GM21423 (cell line): ENCODE measurements around the gene SLC37A3.
"Not testable (repeated sequence)": the region's sequence is repeated elsewhere in the genome, so short reads cannot be mapped to it uniquely, and the experiment has no call there.

Source experiments
- ATAC-seq: cut with Tn5 transposase; IDR thresholded peaks from one replicate; pipeline ENCODE4 v1.9.1; 2021; ENCODE audit warnings: mild to moderate bottlenecking, moderate library complexity; ENCODE audit not compliant: unreplicated experiment

Gene SLC37A3

GRCh38 chr7:140349144-140349771 lies 49.1 kb downstream of the SLC37A3 start:
- no peak for ATAC-seq

- ATAC-seq, result no peak
Observed at GRCh38 chr7:140348161-140348849, 50.0 kb downstream of the SLC37A3 start.

- no peak for ATAC-seq
Observed at GRCh38 chr7:140347218-140347617, 51.1 kb downstream of the SLC37A3 start.

- ATAC-seq, result no peak
Observed at GRCh38 chr7:140345426-140345825, 52.9 kb downstream of the SLC37A3 start.

- ATAC-seq, result no peak
Observed at GRCh38 chr7:140342727-140343514, 55.4 kb downstream of the SLC37A3 start.

GRCh38 chr7:140338959-140339358 lies 59.4 kb downstream of the SLC37A3 start:
- ATAC-seq, result not testable (repeated sequence)

GRCh38 chr7:140334341-140335057 lies 63.8 kb downstream of the SLC37A3 start:
- ATAC-seq, result no peak

- no peak for ATAC-seq
Observed at GRCh38 chr7:140333686-140334085, 64.6 kb downstream of the SLC37A3 start.

- no peak for ATAC-seq
Observed at GRCh38 chr7:140333223-140333622, 65.1 kb downstream of the SLC37A3 start.

- ATAC-seq, result no peak
Observed at GRCh38 chr7:140330595-140330994, 67.7 kb downstream of the SLC37A3 start.

- ATAC-seq, result no peak
Observed at GRCh38 chr7:140330128-140330527, 68.2 kb downstream of the SLC37A3 start.

GRCh38 chr7:140327261-140327661 lies 71.1 kb downstream of the SLC37A3 start:
- no peak for ATAC-seq

GRCh38 chr7:140326116-140326928 lies 72.0 kb downstream of the SLC37A3 start:
- ATAC-seq, result no peak

GRCh38 chr7:140325600-140325999 lies 72.7 kb downstream of the SLC37A3 start:
- no peak for ATAC-seq

- ATAC-seq, result no peak
Observed at GRCh38 chr7:140324714-140325113, 73.6 kb downstream of the SLC37A3 start.

GRCh38 chr7:140322759-140323158 lies 75.6 kb downstream of the SLC37A3 start:
- ATAC-seq, result no peak

GRCh38 chr7:140320078-140320477 lies 78.3 kb downstream of the SLC37A3 start:
- ATAC-seq, result not testable (repeated sequence)

- ATAC-seq, result no peak
Observed at GRCh38 chr7:140317999-140318398, 80.3 kb downstream of the SLC37A3 start.

GRCh38 chr7:140317597-140317996 lies 80.7 kb downstream of the SLC37A3 start:
- no peak for ATAC-seq

GRCh38 chr7:140316165-140316661 lies 82.1 kb downstream of the SLC37A3 start:
- ATAC-seq, result no peak
